Activated CD4-positive, alpha-beta T cell treated with anti-CD3 and anti-CD28 coated beads for 1 hour (primary cell): Measurements from ENCODE around the gene FILIP1L.

Source experiments
- DNase-seq: peaks from one replicate; pipeline ENCODE4 v3.0.0-alpha.2; 2020

FILIP1L gene

GRCh38 chr3:99823723-99824711, 290.3 kb downstream of the FILIP1L start:
- no peak for DNase-seq

GRCh38 chr3:99818818-99819217, 295.5 kb downstream of the FILIP1L start:
- no peak for DNase-seq

DNA sequence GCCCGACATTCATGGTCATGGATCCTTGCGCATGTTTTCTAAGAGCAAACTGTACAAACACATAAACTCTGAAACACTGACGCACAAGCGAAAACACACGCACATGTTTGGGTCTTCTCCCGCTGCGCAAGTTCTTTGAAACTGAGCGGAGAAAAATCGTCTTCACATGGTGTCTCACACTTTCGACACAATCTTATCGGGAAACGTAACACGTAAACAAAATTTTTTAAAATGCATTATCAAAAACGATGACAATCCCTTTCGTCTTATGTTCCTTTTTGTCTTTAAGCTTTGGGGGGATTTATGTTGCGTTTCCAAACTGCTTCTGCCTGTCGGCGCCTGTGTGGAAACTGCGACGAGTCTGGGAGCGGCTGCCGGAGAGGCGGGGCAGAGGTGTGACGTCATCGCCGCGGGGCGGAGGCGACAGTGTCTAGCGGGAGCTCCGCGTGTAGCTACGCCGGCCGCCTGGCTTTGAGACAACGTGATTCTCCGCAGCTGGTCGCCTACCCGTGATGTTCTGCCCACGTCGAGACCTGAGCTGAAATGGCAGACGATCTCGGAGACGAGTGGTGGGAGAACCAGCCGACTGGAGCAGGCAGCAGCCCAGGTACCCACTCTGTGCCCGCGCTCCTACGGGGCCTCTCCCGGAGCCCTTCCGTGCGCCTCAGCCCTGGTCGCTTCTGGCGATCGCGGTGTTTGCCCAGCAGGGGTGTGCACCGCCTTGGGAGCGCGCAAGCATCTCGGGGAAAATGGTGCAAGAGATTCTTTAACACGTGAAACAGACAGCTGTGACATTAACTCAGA, 296.7 kb downstream of the FILIP1L start, which contains the start of gene CMSS1:
CMSS1 (plus strand) TSS at position 426 of the 804 bp plus-strand sequence.
- peak; percentile 93 for DNase-seq

DNA sequence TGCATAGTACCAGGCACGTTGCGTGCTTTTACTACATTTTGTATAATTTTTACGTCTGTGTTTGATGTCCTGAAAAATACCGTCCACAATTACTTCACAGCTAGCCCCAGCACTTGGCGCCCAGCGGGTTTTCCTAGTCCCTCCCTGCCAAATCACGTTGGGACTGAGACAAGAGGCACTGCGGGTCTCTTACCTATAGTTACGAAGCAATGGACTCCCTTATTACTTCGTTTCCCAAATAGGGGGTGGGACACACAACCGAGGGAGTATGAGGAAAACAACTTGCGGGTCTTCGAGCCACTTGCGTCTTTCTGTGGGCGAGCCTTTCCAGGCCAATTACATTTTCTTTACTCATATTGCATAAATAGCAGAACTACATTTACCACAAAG, 297.3 kb downstream of the FILIP1L start:
- DNase-seq = no peak

DNA sequence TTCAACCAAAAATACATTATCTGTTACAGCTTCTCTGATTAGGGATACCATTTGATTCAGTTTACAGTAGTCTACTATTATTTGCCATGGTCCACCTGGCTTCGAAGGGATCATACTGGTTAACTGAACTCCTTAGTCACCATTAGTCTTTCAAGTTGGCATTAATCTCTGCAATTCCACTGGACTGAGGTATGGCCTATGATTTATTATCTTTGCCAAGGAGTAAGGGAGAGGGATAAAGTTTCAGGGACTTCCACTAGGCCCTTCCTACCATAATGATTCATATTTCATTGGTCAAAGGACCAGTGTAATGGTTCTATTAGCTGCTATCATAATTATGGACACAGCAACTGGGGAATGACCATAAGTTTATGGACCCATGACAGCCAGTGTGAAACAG, 303.9 kb downstream of the FILIP1L start:
- DNase-seq = no peak

DNA sequence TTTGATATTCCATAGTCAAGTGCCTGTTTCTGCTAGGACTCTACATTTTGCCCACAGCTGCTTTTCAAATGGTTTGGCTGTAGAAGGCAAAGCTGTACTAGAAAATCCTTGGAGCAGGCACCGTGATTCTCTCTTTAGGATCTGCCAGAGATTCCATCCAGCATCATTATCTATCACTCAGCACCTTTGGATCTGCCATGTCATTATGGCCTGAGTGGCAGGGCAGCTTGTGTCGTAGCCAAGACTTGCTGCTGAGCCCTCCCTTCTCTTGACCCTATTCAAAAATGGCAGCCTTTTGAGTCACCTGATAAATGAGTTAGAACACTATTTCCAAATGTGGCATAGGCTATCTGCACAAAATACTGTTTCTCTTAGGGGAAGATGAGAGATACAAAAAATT, 304.7 kb downstream of the FILIP1L start:
- DNase-seq = no peak

DNA sequence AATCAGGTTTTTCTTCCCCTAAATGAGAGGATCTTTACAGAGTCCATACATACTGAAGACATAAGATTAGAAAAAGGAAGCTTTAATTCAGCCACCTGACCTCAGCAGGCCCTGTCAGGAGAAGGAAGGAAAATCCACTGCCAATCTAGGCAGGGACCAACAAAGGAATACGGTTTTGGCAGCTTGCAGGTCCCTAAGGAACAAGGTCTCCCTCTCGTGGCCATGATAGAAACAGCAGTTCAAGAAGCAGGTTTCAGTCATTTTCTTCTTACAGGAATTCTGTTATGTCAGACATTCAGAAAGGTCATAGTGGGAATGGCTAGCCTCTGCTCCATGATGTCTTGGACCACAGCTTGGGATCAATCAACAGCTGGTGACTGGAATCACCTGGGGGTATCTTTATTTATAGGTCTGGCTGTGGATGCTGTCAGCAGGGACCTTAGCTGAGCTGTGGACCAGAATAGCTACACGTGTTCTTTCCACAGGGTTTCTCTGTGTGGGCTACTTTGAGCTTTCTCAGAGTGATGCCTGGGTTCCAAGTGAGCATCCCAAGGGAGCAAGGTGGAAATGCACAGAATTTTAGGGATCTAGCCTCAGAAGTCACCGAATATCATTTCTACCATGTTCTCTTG, 306.0 kb downstream of the FILIP1L start:
- no peak for DNase-seq

DNA sequence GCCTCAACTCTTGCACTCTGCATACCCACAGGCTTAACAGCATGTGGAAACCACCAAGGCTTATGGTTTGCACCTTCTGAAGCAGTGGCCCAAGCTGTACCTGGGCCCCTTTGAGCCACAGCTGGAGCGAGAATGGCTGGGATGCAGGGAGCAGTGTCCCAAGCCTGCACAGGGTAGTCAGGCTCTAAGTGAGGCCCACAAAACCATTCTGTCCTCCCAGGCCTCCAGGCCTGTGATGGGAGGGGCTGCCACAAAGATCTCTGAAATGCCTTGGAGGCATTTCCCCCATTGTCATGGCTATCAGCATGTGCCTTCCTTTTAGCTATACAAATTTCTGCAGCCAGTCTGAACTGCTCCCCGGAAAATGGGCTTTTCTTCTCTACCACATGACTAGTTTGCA, 309.1 kb downstream of the FILIP1L start:
- DNase-seq = no peak

DNA sequence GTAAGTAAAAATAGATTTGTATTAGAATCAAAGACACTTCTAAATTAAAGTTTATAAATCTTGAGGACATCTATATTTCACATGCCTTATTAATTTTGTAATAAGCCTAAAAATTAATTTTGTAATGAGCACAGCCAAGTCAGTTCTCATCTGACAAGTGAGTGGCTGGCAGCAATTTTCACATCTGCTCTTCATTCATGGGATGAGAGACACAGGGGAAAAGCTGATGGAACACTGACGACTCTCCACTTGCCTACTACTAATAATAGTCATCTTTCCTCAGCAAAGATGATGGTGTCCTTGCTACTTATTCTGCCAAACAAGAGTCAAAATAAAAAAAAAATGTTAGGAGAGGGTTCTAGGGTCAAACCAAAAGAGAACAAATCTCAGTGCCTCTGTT, 311.0 kb downstream of the FILIP1L start:
- no peak for DNase-seq

GRCh38 chr3:99799422-99799821, 314.9 kb downstream of the FILIP1L start:
- DNase-seq = no peak

DNA sequence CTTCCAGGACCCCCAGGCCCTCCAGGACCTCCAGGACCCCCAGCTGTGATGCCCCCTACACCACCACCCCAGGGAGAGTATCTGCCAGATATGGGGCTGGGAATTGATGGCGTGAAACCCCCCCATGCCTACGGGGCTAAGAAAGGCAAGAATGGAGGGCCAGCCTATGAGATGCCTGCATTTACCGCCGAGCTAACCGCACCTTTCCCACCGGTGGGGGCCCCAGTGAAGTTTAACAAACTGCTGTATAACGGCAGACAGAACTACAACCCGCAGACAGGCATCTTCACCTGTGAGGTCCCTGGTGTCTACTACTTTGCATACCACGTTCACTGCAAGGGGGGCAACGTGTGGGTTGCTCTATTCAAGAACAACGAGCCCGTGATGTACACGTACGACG, 318.7 kb downstream of the FILIP1L start:
- DNase-seq = no peak

- no peak for DNase-seq
Measured at GRCh38 chr3:99794485-99794884, 319.8 kb downstream of the FILIP1L start.

GRCh38 chr3:99789011-99789721, 325.1 kb downstream of the FILIP1L start:
- no peak for DNase-seq
